Ovary (tissue), 9 donors: Measurements from ENCODE around the gene PLEKHA5. TPM values are rescaled to one million over a fixed set of nuclear protein-coding genes. Genes with fewer than 3 reads are reported as not detected.

Experiments
- DNase-seq, 5 donors: peaks; one replicate each; pipeline ENCODE4 v3.0.0-alpha.2; 2019 to 2020
- H3K27ac ChIP-seq, 2 donors: fragments of 200-600 bp; one replicate each; pipeline versions ENCODE4 v1.5.1 to v1.8.0; 2019 to 2022
- H3K27me3 ChIP-seq: fragments of 200-600 bp; one replicate; pipeline ENCODE4 v1.8.0; 2022
- H3K36me3 ChIP-seq: fragments of 200-600 bp; sonication (generic); one replicate; pipeline ENCODE4 v1.5.1; 2019
- H3K4me1 ChIP-seq: one replicate; pipeline ENCODE4 v1.8.1; 2013; ENCODE audit warnings: mild to moderate bottlenecking, moderate library complexity; ENCODE audit not compliant: insufficient read depth
- H3K4me3 ChIP-seq: fragments of 200-600 bp; sonication (generic); one replicate; pipeline ENCODE4 v1.5.1; 2017
- H3K9me3 ChIP-seq, 2 donors: fragments of 200-600 bp in 1 of 2; sonication (generic) in 1 of 2; one replicate each; pipeline versions ENCODE4 v1.5.1 to v1.8.1; 2013 to 2019; ENCODE audit warnings: mild to moderate bottlenecking in 1 of 2, moderate library complexity in 1 of 2
- EP300 ChIP-seq: sonication (generic); formaldehyde crosslinking; IDR thresholded peaks from one replicate; pipeline ENCODE4 v1.6.1; 2017; ENCODE audit warnings: antibody characterized with exemption
- POLR2A ChIP-seq: fragments of 450-650 bp; IDR thresholded peaks from one replicate; pipeline ENCODE4 v1.6.1; 2017; ENCODE audit warnings: antibody characterized with exemption, mild to moderate bottlenecking, moderate library complexity
- WGBS, 3 donors: extraction: QIAGEN DNeasy Blood & Tissue Kit in 1 of 3; methylation state at CpG; one replicate each; pipeline versions ENCODE4 v1.1.5 to v1.1.7; 2013 to 2017; 5-methylcytosine and 5-hydroxymethylcytosine counted together
- intact Hi-C, 4 donors: fragments of 100-400 bp; cut with DNase I; formaldehyde crosslinking; loops; one replicate each; pipeline versions ENCODE4 v1.11.0 to v1.15.1; 2022 to 2023
- polyA plus RNA-seq, 2 donors: library from polyadenylated mRNA; stranded (reverse); fragments of 200-250 nt in 1 of 2; fragments of 350-450 nt in 1 of 2; fragmentation: Illumina TruSeq in 1 of 2; extraction: RNeasy Lipid Tissue Mini Kit (QIAGEN cat#74804) in 1 of 2; gene quantifications; one replicate each; pipeline ENCODE4 v1.2.3, GENCODE V29; 2013 to 2014
- total RNA-seq, 7 donors: library from RNA; depleted of rRNA in 2 of 7; stranded (reverse); fragments of >200 nt in 2 of 7; fragmentation: NEBNext Ultra II Directional in 3 of 7; extraction: Animal tissue kit (Norgen Biotek cat#: 25700) in 3 of 7; gene quantifications; one replicate each; pipeline versions ENCODE4 v1.1.0 to v1.2.4, GENCODE V29; 2016 to 2023
- TF ChIP-seq, protein P1 (sequence below), 3 donors: fragments of 450-650 bp in 2 of 3; fragments of 200-600 bp in 1 of 3; IDR thresholded peaks; one replicate each; pipeline versions ENCODE4 v1.5.1 to v1.8.0; 2016 to 2022; ENCODE audit warnings: antibody characterized with exemption in 3 of 3, mild to moderate bottlenecking in 1 of 3
- donor health status: DM: no; HTN: no; CAD: no; lungs with moderate emphysema.
- donor health status: DM: no; HTN: no; CAD: no.
- donor health status: Bipolar disorder and iron deficiency.
- donor health status: DM: yes; HTN: yes; CAD: no.
- donor health status: DM: no; HTN: no; CAD: no.
- donor health status: DM: yes; HTN: yes; CAD: no.

The PLEKHA5 gene
- total and polyA plus RNA-seq, 9 donors = 32.2 to 65.6 (median 45.7) TPM

GRCh38 chr12:19376691-19377090 lies 247.2 kb downstream of the PLEKHA5 start:
- Histone ChIP-seq H3K9me3 (no peaks in the 10 kb centered on the region), H3K27me3 (no peaks in the 10 kb centered on the region), H3K36me3 (no peaks in the 10 kb centered on the region), H3K4me1 (no peaks in the 10 kb centered on the region), H3K27ac (no peak overlapping the region), H3K4me3 (no peak overlapping the region)
- no peak for DNase-seq
- TF ChIP-seq EP300 (no peak), POLR2A (no peak)
- TF ChIP-seq, protein P1, sequence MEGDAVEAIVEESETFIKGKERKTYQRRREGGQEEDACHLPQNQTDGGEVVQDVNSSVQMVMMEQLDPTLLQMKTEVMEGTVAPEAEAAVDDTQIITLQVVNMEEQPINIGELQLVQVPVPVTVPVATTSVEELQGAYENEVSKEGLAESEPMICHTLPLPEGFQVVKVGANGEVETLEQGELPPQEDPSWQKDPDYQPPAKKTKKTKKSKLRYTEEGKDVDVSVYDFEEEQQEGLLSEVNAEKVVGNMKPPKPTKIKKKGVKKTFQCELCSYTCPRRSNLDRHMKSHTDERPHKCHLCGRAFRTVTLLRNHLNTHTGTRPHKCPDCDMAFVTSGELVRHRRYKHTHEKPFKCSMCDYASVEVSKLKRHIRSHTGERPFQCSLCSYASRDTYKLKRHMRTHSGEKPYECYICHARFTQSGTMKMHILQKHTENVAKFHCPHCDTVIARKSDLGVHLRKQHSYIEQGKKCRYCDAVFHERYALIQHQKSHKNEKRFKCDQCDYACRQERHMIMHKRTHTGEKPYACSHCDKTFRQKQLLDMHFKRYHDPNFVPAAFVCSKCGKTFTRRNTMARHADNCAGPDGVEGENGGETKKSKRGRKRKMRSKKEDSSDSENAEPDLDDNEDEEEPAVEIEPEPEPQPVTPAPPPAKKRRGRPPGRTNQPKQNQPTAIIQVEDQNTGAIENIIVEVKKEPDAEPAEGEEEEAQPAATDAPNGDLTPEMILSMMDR (IDR thresholded peaks at IDR 0.05) = no peak
- intact Hi-C loops = no loop called here
- WGBS, 3 donors = 86 to 92% (median 86%) methylated on average over 5 of the region's 5 CpGs

DNA sequence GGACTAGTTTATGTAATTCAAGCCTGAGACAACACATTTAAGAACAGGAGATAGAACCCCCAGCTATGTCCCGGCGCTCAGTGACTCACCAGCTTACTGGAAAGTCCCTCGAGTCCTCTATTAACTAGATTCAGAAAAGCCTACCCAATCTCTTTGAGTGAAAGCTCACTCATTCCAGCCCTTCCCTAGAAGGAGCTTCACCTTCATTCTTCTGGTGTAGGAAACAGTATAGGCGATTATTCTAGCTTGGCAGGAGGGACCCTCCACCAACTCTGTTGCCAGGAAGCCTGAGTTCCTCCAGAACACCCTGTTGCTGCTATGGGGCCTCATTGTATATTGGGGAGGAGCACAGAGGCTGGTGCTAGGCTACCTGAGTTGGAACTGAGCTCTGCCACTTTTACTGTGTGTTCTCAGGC lies 252.6 kb downstream of the PLEKHA5 start:
- intact Hi-C loops = no loop called here
- TF ChIP-seq, protein P1 (IDR thresholded peaks at IDR 0.05) = no peak
- TF ChIP-seq EP300 (no peak), POLR2A (no peak)
- 60 to 61% (median 61%) methylated on average over 4 of the region's 4 CpGs for WGBS, 3 donors
- Histone ChIP-seq H3K4me1 (no peaks in the 10 kb centered on the region), H3K27me3 (no peaks in the 10 kb centered on the region), H3K4me3 (no peak overlapping the region), H3K36me3 (no peaks in the 10 kb centered on the region), H3K27ac (no peak overlapping the region), H3K9me3 (no peaks in the 10 kb centered on the region)
- no peak for DNase-seq

DNA sequence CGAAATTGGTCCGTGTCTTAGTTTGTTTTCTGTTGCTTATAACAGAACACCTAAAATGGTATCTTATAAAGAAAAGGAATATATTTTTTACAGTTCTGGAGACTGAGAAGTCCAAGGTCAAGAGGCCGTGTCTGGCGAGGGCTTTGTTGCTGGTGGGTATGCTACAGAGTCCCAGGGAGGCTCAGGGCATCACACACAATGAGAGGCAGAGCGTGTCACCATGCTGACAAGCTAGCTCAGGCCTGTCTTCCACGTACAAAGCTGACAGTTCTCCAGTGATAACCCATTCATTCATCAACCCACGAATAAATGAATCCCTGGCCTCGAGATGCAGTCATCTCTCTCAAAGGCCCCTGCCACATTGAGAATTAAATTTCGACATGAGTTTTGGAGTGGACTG lies 253.0 kb downstream of the PLEKHA5 start:
- no peak overlapping the region for H3K4me3 ChIP-seq
- 85 to 90% (median 90%) methylated on average over 9 of the region's 9 CpGs for whole genome bisulfite sequencing, 3 donors
- no peak for DNase-seq
- intact Hi-C loops = no loop called here
- TF ChIP-seq, protein P1 (IDR thresholded peaks at IDR 0.05) = no peak
- TF ChIP-seq POLR2A = no peak
- TF ChIP-seq EP300 = no peak
- H3K36me3 ChIP-seq = no peaks in the 10 kb centered on the region
- H3K27me3 ChIP-seq = no peaks in the 10 kb centered on the region
- H3K9me3 ChIP-seq = no peaks in the 10 kb centered on the region
- no peak overlapping the region for H3K27ac ChIP-seq
- no peaks in the 10 kb centered on the region for H3K4me1 ChIP-seq

DNA sequence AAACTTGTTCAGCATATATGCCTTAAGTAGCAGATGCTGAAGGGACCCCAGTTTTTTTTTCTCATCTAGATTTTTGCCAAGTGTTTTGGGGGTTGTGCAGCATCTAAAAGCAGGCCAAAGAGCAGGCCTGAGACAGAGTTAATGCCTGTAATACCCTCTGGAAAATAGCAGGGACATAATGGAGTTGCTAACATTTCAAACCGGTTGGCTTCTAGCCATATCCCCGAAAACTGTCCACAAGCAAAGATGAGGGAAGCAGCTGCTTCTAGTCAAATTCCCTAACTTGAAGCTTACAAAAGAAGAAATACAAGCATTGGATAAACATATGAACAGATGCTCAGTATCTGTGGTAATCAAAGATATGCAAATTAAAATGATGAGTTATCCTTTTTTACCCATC lies 257.6 kb downstream of the PLEKHA5 start:
- TF ChIP-seq EP300 (no peak), POLR2A (no peak)
- TF ChIP-seq, protein P1 (IDR thresholded peaks at IDR 0.05) = no peak
- H3K27me3 ChIP-seq = no peaks in the 10 kb centered on the region
- no peak overlapping the region for H3K4me3 ChIP-seq
- intact Hi-C loops = no loop called here
- WGBS, 3 donors = 2 to 9% (median 8%) methylated on average over 2 of the region's 2 CpGs
- H3K27ac ChIP-seq = no peak overlapping the region
- no peaks in the 10 kb centered on the region for H3K36me3 ChIP-seq
- H3K9me3 ChIP-seq = no peaks in the 10 kb centered on the region
- H3K4me1 ChIP-seq = no peaks in the 10 kb centered on the region
- no peak for DNase-seq
